ENCODE measurements around the gene CD28. TPM values are rescaled to one million over a fixed set of nuclear protein-coding genes. Genes with fewer than 3 reads are reported as not detected.

Gene CD28
- total RNA-seq, 1 donor from 2014 or later, result 0.17 TPM

GRCh38 chr2:203748331-203749126 is 42.1 kb downstream of the CD28 start:
- H3K27me3 Mint-ChIP-seq, result no peaks in the 10 kb centered on the region
- H3K27ac Mint-ChIP-seq, result no peak overlapping the region
- H3K4me3 Mint-ChIP-seq, result no peak overlapping the region
- no peaks in the 10 kb centered on the region for H3K36me3 Mint-ChIP-seq
- peaks cover 8% of the 10 kb centered on the region for H3K9me3 Mint-ChIP-seq
- no peak for DNase-seq (ENCODE audit: extremely low spot score, unreplicated experiment)
- TF ChIP-seq CTCF (conservative IDR thresholded peaks at IDR 0.05), result no peak
- H3K4me1 Mint-ChIP-seq (ENCODE audit: unreplicated experiment), result no peaks in the 10 kb centered on the region

GRCh38 chr2:203750346-203751068 is 44.1 kb downstream of the CD28 start:
- Mint-ChIP-seq H3K27me3 (no peaks in the 10 kb centered on the region), H3K27ac (no peak overlapping the region), H3K4me3 (no peak overlapping the region), H3K36me3 (no peaks in the 10 kb centered on the region), H3K9me3 (peaks cover 8% of the 10 kb centered on the region), H3K4me1 (ENCODE audit: unreplicated experiment) (no peaks in the 10 kb centered on the region)
- DNase-seq (ENCODE audit: extremely low spot score, unreplicated experiment), result no peak
- TF ChIP-seq CTCF (conservative IDR thresholded peaks at IDR 0.05), result no peak

GRCh38 chr2:203751685-203752271 is 45.3 kb downstream of the CD28 start:
- peaks cover 16% of the 10 kb centered on the region for H3K9me3 Mint-ChIP-seq
- H3K27me3 Mint-ChIP-seq, result no peaks in the 10 kb centered on the region
- no peak for TF ChIP-seq CTCF (conservative IDR thresholded peaks at IDR 0.05)
- no peak for DNase-seq (ENCODE audit: extremely low spot score, unreplicated experiment)
- peaks cover 8% of the 10 kb centered on the region for H3K36me3 Mint-ChIP-seq
- no peaks in the 10 kb centered on the region for H3K4me1 Mint-ChIP-seq (ENCODE audit: unreplicated experiment)
- no peak overlapping the region for H3K4me3 Mint-ChIP-seq
- H3K27ac Mint-ChIP-seq, result no peak overlapping the region

GRCh38 chr2:203756161-203756560 is 49.7 kb downstream of the CD28 start:
- DNase-seq (ENCODE audit: extremely low spot score, unreplicated experiment), result no peak
- TF ChIP-seq CTCF (conservative IDR thresholded peaks at IDR 0.05), result no peak
- no peaks in the 10 kb centered on the region for H3K4me1 Mint-ChIP-seq (ENCODE audit: unreplicated experiment)
- no peak overlapping the region for H3K4me3 Mint-ChIP-seq
- peaks cover 8% of the 10 kb centered on the region for H3K36me3 Mint-ChIP-seq
- no peak overlapping the region for H3K27ac Mint-ChIP-seq
- H3K27me3 Mint-ChIP-seq, result no peaks in the 10 kb centered on the region
- peaks cover 24% of the 10 kb centered on the region for H3K9me3 Mint-ChIP-seq

DNA sequence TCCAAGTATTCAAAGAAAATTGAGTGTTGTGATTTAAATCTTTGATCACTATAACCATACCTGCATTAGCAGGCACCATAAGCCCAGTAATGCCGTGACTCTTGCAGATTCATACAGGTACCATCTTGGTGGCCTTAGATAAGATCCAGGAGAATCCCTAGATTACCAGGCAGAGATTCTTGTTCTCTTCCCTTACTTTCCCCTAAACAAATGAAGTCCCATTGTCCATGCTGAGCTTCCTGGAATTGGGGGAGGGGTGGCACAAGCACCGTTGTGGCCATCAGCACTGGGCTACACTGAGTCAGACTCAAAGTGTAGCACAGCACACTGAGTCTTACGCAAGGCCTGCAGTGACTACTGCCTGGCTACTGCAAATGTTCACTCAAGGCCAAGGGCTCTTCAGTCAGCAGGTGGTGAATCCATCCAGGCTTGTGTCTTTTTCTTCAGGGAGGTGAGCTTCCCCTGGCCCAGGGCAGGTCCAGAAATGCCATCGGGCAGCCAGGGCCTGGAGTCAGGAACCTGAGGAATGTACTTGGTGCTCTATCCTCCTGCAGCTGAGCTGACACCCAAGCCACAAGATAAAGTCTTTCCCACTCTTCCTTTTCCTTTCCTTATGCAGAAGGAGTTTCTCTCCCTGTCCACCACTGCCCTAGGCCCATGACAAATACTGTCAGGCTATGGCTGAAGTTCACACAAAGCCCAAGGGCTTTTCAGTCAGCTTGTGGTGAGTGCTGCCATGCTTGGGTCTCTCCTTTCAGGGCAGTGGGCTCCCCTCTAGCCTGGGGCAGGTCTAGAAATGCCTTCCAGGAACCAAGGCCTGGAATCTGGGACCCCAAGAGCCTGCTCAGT is 52.6 kb downstream of the CD28 start:
- Mint-ChIP-seq H3K9me3 (peaks cover 24% of the 10 kb centered on the region), H3K27me3 (no peaks in the 10 kb centered on the region), H3K4me3 (no peak overlapping the region), H3K4me1 (ENCODE audit: unreplicated experiment) (no peaks in the 10 kb centered on the region), H3K36me3 (peaks cover 8% of the 10 kb centered on the region), H3K27ac (no peak overlapping the region)
- DNase-seq (ENCODE audit: extremely low spot score, unreplicated experiment), result no peak
- TF ChIP-seq CTCF (conservative IDR thresholded peaks at IDR 0.05), result no peak

All from type B pancreatic cell (in vitro differentiated cells).